Hematopoietic multipotent progenitor cell treated with erythropoietin and hydrocortisone succinate and interleukin-3 and kit ligand, for 4 days (in vitro differentiated cells): Measurements from ENCODE around the gene TRIM63.
"Not testable (repeated sequence)": the region's sequence is repeated elsewhere in the genome, so short reads cannot be mapped to it uniquely, and the experiment has no call there.

ENCODE experiments used
- DNase-seq: peaks from one replicate; pipeline ENCODE4 v3.0.0-alpha.2; 2015

The TRIM63 gene

GRCh38 chr1:26067432-26067911 is at the start of gene TRIM63:
TSS of gene TRIM63 (minus strand) at chr1:26067630. CDS start at chr1:26067494, 136 bp downstream.
- DNase-seq: no peak

DNA sequence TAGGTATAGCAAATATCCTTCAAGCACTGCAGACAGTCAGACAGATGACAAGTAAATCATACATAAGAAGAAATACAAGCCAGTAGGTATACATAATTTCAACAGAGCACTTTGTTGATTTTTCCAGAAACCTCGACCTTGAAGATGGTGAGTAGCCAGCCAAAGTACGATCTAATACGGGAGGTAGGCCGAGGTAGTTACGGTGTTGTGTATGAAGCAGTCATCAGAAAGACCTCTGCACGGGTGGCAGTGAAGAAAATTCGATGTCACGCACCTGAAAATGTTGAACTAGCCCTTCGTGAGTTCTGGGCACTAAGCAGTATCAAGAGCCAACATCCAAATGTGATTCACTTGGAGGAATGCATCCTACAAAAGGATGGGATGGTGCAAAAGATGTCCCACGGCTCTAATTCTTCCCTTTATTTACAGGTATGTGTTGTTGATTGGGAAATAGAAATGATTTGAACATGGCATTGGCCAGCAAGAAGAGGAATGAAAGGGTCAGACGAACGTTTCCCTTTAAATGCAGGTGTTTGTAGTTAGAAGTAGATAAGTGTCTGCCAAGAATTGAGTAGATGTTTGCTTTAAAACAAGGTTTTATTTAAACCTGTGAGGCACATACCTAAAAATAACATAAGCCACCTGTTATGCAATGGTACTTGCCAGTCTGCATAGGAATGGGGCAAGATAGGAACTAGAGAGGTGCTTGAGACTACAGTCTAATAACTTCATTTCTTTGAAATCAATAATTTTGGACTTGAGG is 46.9 kb upstream of the TRIM63 start:
- no peak for DNase-seq

GRCh38 chr1:26112407-26112775 is 45.0 kb upstream of the TRIM63 start:
- DNase-seq: peak; percentile 59

DNA sequence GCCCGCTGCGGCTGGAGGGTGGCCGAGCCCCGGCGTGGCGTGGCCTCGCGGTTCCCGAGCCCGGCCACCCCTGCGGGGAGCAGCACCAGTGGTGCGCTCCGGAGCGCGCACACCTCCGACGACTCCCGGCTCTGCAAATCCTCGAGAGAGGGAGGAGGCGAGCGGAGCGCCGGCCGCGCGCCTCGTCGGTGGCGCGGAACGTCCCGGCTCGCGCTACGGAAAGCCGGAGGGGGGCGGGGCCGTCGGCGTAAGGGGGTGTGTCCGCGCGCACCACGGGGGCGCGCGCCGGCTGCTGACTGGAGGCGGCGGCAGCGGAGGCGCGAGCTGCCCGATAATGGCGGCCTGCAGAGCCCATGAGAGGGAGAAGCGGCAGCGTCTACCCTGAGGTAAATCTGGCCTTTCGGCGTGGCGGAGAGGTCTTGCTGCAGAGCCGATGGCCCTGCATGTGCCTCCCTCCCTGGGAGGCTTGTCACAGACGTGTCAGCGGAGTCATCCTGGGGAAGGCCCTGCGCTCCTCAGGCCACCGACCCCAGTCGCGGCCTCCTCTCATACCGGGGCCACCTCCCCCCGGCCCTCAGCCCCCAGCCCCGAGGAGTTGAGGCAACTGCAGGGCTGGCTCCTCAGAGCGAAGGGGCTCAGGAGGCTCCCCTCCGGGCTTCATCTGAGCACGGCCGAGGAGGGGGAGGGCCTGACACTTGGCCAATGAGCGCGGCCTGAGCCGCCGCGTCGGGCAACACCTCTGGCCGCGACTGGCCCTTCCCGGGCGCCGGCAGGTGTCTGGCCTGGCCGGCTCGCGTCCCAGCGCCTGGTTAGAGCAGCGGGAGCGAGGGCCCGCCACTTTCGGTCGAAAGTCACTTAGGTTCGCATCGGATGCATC is 44.3 kb upstream of the TRIM63 start, which contains the start of gene PDIK1L:
Gene PDIK1L, plus strand, starts transcription at position 295 of the 877 bp plus-strand sequence. CDS start 2,485 bp downstream, outside the sequence.
- peak; percentile 98 for DNase-seq

GRCh38 chr1:26110731-26111529 is 43.5 kb upstream of the TRIM63 start:
- peak; percentile 90 for DNase-seq

GRCh38 chr1:26109229-26110164 is 42.1 kb upstream of the TRIM63 start:
- no peak for DNase-seq

- not testable (repeated sequence) for DNase-seq
These were observed 37.8 kb upstream of the TRIM63 start for GRCh38 chr1:26105226-26105548.

- no peak for DNase-seq
These were observed 35.1 kb upstream of the TRIM63 start for GRCh38 chr1:26102526-26102925.

- no peak for DNase-seq
These were observed 34.7 kb upstream of the TRIM63 start for GRCh38 chr1:26102119-26102518.

DNA sequence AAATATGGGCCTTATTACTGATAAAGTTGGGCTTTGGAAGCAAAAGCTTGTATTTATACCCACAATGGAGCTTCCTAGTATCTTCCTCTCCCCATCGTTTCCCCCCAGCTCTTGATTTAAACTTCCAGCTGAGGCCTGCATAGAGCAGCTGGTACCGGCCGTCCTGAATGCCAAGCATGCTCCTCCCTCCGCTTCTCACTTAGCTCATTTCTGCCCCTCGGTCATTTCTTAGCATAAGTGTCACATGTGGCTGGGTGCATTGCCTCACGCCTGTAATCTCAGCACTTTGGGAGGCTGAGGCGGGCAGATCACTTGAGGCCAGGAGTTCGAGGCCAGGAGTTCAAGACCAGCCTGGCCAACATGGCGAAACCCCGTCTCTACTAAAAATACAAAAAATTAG is 32.8 kb upstream of the TRIM63 start:
- DNase-seq: not testable (repeated sequence)

DNA sequence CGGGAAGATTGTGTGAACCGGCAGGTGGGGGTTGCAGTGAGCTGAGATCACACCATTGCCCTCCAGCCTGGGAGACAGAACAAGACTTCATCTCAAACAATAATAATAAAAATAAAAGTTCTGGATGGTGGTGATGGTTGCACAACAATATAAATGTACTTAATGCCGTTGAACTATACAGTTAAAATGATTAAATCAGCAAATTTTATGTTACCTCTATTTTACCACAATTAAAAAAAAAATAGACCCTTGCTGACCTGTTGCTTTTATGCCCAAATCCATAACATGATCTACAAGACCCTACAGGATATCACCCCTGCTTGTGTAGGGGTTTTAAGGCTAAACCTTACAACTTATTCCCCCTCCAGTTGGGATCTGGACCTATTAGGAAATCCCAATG is 32.4 kb upstream of the TRIM63 start:
- DNase-seq: no peak

GRCh38 chr1:26098602-26099001 is 31.2 kb upstream of the TRIM63 start:
- DNase-seq: no peak

DNA sequence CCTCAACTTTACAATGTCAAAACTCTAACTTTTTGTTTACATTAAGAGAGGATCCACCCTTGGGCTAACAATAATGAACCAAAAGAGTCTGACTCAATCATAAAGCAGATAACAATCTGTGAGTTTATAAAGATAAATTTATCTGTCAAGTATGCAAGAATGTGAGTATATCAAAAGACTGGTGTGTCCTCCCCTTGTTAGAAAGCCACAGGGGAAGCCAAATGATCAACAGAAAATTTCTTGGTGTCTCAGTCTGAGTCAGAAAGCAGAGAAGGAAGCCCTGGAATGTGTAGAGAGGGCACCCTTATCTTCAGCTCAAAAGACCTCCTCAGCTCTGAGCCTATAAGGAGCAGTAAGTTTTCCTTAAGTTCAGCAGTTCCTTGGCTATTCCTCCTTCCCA is 30.3 kb upstream of the TRIM63 start:
- DNase-seq: peak; percentile 32

DNA sequence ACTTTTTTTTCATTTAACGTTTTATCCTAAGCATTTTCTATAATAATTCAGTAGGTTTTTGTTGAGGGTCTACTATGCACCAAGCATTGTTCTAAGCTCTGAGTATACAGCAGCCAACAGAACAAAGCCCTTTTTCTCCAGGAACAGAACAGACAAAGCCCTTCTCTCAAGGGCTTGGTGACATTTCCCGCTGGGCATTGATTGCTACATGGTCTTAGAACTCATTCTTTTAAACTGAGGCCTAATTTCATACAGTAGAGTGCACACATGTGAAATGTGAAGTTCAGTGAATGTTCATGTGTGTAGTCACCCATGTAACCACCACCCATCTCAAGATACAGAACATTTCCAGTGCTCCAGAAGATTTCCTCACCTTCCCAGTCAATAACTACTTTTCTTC is 29.0 kb upstream of the TRIM63 start:
- no peak for DNase-seq

- DNase-seq: no peak
These were observed 27.4 kb upstream of the TRIM63 start for GRCh38 chr1:26094677-26095383.

GRCh38 chr1:26094076-26094669 is 26.7 kb upstream of the TRIM63 start:
- no peak for DNase-seq

DNA sequence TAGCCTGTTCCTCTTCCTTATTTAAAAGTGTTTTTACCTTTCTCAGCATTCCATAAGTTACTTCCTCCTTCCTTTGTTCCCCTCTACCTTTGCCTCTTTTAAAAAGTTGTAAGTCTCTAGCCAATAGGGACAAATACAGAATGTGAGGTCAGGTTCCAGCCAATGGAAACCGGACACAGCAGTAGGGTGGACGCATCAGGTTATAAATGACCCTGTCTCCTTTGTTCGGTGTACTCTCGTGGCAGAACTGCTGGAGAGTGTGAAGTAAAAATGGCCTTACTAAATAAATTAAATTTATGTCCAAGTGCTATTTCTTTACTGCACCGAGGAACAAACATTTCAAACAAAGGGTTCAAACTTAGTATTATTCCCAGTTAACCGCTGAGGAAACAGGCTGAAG is 26.1 kb upstream of the TRIM63 start:
- not testable (repeated sequence) for DNase-seq

GRCh38 chr1:26092422-26092821 is 25.0 kb upstream of the TRIM63 start:
- no peak for DNase-seq

DNA sequence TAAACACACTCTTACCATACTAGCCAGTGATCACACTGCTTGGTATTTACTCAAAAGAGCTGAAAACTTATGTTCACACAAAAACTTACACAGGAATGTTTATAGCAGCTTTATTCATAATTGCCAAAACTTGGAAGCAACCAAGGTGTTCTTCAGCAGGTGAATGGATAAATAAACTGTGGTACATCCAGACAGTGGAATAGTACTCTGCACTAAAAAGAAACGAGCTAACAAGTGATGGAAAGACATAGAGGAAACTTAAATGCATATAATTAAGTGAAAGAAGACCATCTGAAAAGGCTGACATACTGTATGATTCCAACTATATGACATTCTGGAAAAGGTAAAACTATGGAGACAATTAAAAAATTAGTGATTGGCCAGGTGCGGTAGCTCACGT is 23.5 kb upstream of the TRIM63 start:
- DNase-seq: no peak

- DNase-seq: no peak
These were observed 21.7 kb upstream of the TRIM63 start for GRCh38 chr1:26089125-26089524.

DNA sequence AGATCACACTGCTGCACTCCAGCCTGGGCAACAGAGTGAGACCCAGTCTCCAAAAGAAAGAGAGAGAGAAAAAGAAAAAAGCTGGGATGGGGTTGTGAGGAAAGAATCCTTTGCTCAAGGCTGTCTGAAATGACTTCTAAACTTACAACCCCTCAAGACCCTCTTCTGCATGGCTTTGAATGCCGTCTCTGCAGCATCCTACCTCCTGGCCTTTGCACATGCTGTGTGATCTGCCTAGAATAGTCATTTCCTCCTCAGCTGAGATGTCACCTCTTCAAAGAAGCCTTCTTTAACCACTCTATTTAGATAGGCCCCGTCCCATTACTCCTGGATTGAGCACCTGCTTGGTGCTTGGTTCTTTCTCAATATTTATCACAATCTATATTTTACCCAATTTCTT is 17.4 kb upstream of the TRIM63 start:
- no peak for DNase-seq
